Upper lobe of right lung (tissue), 1 donor: ENCODE data around the gene SORL1. TPM values are rescaled to one million over a fixed set of nuclear protein-coding genes. Genes with fewer than 3 reads are reported as not detected.

ENCODE experiments used
- ATAC-seq: fragments of 200-7000 bp; cut with Tn5 transposase; one replicate; pipeline ENCODE4 v1.9.1; 2020; ENCODE audit warnings: mild to moderate bottlenecking, moderate library complexity
- DNase-seq: peaks from one replicate; pipeline ENCODE4 v3.0.0-alpha.2; 2020
- H3K27ac ChIP-seq: fragments of 200-600 bp; one replicate; pipeline ENCODE4 v1.8.0; 2022
- H3K27me3 ChIP-seq: fragments of 200-600 bp; one replicate; pipeline ENCODE4 v1.8.0; 2022; ENCODE audit warnings: mild to moderate bottlenecking
- H3K36me3 ChIP-seq: fragments of 200-600 bp; one replicate; pipeline ENCODE4 v1.8.0; 2022
- H3K4me1 ChIP-seq: fragments of 200-600 bp; one replicate; pipeline ENCODE4 v1.8.0; 2022
- H3K4me3 ChIP-seq: fragments of 200-600 bp; one replicate; pipeline ENCODE4 v1.8.0; 2022; ENCODE audit warnings: mild to moderate bottlenecking
- H3K9me3 ChIP-seq: fragments of 200-600 bp; one replicate; pipeline ENCODE4 v1.8.0; 2022
- CTCF ChIP-seq: fragments of 200-600 bp; IDR thresholded peaks from one replicate; pipeline ENCODE4 v1.8.0; 2022; ENCODE audit warnings: antibody characterized with exemption
- intact Hi-C: fragments of 100-400 bp; cut with DNase I; formaldehyde crosslinking; loops from one replicate; pipeline ENCODE4 v1.11.0; 2022
- total RNA-seq: library from RNA; stranded (reverse); fragmentation: NEBNext Ultra II Directional; extraction: Animal tissue kit (Norgen Biotek cat#: 25700); gene quantifications from one replicate; pipeline ENCODE4 v1.2.1, GENCODE V29; 2021
- donor health status: DM: no; HTN: yes; CAD: no; lungs with severe emphysema.

SORL1 gene
- total RNA-seq, 1 donor from 2014 or later = 48.3 TPM

GRCh38 chr11:121485216-121485615 is 33.1 kb downstream of the SORL1 start:
- DNase-seq = no peak
- Histone ChIP-seq H3K27ac (no peak overlapping the region), H3K27me3 (no peaks in the 10 kb centered on the region), H3K4me1 (peaks cover 13% of the 10 kb centered on the region), H3K4me3 (no peak overlapping the region), H3K9me3 (no peaks in the 10 kb centered on the region), H3K36me3 (no peaks in the 10 kb centered on the region)
- TF ChIP-seq CTCF = no peak
- no peak for ATAC-seq
- intact Hi-C loops = no loop called here

- Histone ChIP-seq H3K4me3 (no peak overlapping the region), H3K36me3 (no peaks in the 10 kb centered on the region), H3K27ac (no peak overlapping the region), H3K4me1 (peaks cover 13% of the 10 kb centered on the region), H3K9me3 (no peaks in the 10 kb centered on the region), H3K27me3 (no peaks in the 10 kb centered on the region)
- no peak for ATAC-seq
- no peak for DNase-seq
- intact Hi-C loops = no loop called here
- TF ChIP-seq CTCF = no peak
Measured at GRCh38 chr11:121486054-121486453, 33.9 kb downstream of the SORL1 start.

- DNase-seq = no peak
- H3K27ac ChIP-seq = no peak overlapping the region
- no peak for TF ChIP-seq CTCF
- H3K9me3 ChIP-seq = no peaks in the 10 kb centered on the region
- intact Hi-C loops = no loop called here
- H3K36me3 ChIP-seq = no peaks in the 10 kb centered on the region
- H3K27me3 ChIP-seq = no peaks in the 10 kb centered on the region
- no peak for ATAC-seq
- no peak overlapping the region for H3K4me3 ChIP-seq
- H3K4me1 ChIP-seq = peaks cover 12% of the 10 kb centered on the region
Measured at GRCh38 chr11:121487191-121487590, 35.1 kb downstream of the SORL1 start.

GRCh38 chr11:121488170-121488569 is 36.1 kb downstream of the SORL1 start:
- no peak overlapping the region for H3K27ac ChIP-seq
- intact Hi-C loops = no loop called here

GRCh38 chr11:121488641-121489040 is 36.5 kb downstream of the SORL1 start:
- no peaks in the 10 kb centered on the region for H3K36me3 ChIP-seq
- no peak for DNase-seq
- TF ChIP-seq CTCF = no peak
- intact Hi-C loops = no loop called here
- H3K4me1 ChIP-seq = no peaks in the 10 kb centered on the region
- no peak for ATAC-seq
- H3K9me3 ChIP-seq = no peaks in the 10 kb centered on the region
- no peak overlapping the region for H3K27ac ChIP-seq
- H3K27me3 ChIP-seq = no peaks in the 10 kb centered on the region
- no peak overlapping the region for H3K4me3 ChIP-seq

More at GRCh38 chr11:121488170-121488569, 36.1 kb downstream of the SORL1 start:
- no peaks in the 10 kb centered on the region for H3K27me3 ChIP-seq
- H3K36me3 ChIP-seq = no peaks in the 10 kb centered on the region
- DNase-seq (no peak), ATAC-seq (no peak)
- H3K4me3 ChIP-seq = no peak overlapping the region
- no peaks in the 10 kb centered on the region for H3K9me3 ChIP-seq
- H3K4me1 ChIP-seq = peaks cover 3% of the 10 kb centered on the region
- TF ChIP-seq CTCF = no peak

- Histone ChIP-seq H3K27me3 (no peaks in the 10 kb centered on the region), H3K9me3 (no peaks in the 10 kb centered on the region), H3K27ac (no peak overlapping the region), H3K36me3 (no peaks in the 10 kb centered on the region), H3K4me3 (no peak overlapping the region), H3K4me1 (peaks cover 8% of the 10 kb centered on the region)
- ATAC-seq (no peak), DNase-seq (no peak)
- intact Hi-C loops = no loop called here
- no peak for TF ChIP-seq CTCF
Measured at GRCh38 chr11:121489823-121490222, 37.7 kb downstream of the SORL1 start.
